Breast epithelium (tissue), 3 donors: ENCODE measurements around the gene ZNF22.

Source experiments
- POLR2AphosphoS5 ChIP-seq, 3 donors: sonication (generic); formaldehyde crosslinking; IDR thresholded peaks; one replicate each; pipeline ENCODE4 v1.6.1; 2017; ENCODE audit warnings: antibody characterized with exemption in 3 of 3
- TF ChIP-seq, protein P1 (sequence below), 3 donors: fragments of 450-650 bp; IDR thresholded peaks; one replicate each; pipeline ENCODE4 v1.5.1; 2016 to 2017; ENCODE audit warnings: antibody characterized with exemption in 3 of 3, mild to moderate bottlenecking in 3 of 3, moderate library complexity in 3 of 3

DNA sequence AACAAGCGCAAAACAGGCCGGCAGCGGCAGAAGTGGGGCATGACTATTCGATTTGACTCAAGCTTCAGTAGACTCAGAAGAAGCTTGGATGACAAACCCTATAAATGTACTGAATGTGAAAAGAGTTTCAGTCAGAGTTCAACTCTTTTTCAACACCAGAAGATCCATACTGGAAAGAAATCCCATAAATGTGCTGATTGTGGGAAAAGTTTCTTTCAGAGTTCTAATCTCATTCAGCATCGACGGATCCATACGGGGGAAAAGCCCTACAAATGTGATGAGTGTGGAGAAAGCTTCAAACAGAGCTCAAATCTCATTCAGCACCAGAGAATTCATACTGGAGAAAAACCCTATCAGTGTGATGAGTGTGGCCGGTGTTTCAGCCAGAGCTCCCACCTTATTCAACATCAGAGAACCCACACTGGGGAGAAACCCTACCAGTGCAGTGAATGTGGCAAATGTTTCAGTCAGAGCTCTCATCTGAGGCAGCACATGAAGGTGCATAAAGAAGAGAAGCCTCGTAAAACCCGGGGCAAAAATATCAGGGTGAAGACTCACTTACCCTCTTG lies 2.8 kb downstream of the ZNF22 start:
- TF ChIP-seq, protein P1, sequence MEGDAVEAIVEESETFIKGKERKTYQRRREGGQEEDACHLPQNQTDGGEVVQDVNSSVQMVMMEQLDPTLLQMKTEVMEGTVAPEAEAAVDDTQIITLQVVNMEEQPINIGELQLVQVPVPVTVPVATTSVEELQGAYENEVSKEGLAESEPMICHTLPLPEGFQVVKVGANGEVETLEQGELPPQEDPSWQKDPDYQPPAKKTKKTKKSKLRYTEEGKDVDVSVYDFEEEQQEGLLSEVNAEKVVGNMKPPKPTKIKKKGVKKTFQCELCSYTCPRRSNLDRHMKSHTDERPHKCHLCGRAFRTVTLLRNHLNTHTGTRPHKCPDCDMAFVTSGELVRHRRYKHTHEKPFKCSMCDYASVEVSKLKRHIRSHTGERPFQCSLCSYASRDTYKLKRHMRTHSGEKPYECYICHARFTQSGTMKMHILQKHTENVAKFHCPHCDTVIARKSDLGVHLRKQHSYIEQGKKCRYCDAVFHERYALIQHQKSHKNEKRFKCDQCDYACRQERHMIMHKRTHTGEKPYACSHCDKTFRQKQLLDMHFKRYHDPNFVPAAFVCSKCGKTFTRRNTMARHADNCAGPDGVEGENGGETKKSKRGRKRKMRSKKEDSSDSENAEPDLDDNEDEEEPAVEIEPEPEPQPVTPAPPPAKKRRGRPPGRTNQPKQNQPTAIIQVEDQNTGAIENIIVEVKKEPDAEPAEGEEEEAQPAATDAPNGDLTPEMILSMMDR (IDR thresholded peaks at IDR 0.05): no peak
- no peak for TF ChIP-seq POLR2AphosphoS5 (IDR thresholded peaks at IDR 0.05)
